Measurements from ENCODE around the gene RNF149. TPM values are rescaled to one million over a fixed set of nuclear protein-coding genes. Genes with fewer than 3 reads are reported as not detected.

Gene RNF149
- total and polyA plus RNA-seq, 9 donors: 20.3 to 62.5 (median 45.3) TPM

DNA sequence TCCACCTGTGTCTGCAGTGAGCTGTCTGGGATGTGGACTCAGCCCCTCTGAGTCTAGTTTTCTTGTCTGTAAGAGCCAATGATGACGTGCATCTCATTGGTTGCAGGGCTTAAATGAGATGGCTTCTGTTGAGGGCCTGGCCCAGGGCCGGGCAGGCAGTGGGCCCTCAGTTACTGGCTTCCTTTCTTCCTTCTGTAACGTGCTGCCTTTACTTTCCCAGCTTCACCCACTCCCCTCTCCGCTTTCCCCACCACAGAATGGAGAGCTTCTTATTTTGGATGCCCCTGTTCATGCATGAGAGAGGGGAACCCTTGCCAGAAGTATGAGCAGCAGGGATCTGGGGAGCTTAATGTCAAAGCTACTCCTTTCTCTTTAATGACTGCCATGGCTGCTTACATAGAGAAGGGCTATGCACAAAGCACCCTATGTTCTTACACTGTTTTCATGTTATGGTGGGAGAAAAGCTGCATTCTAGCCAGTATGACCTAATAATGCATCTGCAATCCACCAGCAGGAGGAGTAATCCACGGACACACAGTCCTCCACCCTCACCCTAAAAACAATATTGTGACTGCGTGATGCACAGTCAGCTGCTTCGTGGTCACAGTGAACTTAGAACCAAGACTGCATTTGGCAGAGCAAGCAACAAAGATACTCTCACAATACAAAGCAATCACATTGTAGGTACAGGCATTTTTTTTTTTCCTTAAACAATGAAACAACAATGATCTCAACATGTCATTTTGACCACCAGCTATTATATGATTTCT lies 41.6 kb upstream of the RNF149 start:
- Histone ChIP-seq H3K4me3 (no peak overlapping the region), H3K4me1 (ENCODE audit: insufficient read depth) (no peaks in the 10 kb centered on the region), H3K27me3 (no peaks in the 10 kb centered on the region), H3K9me3 (no peaks in the 10 kb centered on the region), H3K27ac (no peak overlapping the region), H3K36me3 (no peaks in the 10 kb centered on the region)
- intact Hi-C loops (cut with DNase I): no loop called here
- no peak for DNase-seq
- TF ChIP-seq, protein P1, sequence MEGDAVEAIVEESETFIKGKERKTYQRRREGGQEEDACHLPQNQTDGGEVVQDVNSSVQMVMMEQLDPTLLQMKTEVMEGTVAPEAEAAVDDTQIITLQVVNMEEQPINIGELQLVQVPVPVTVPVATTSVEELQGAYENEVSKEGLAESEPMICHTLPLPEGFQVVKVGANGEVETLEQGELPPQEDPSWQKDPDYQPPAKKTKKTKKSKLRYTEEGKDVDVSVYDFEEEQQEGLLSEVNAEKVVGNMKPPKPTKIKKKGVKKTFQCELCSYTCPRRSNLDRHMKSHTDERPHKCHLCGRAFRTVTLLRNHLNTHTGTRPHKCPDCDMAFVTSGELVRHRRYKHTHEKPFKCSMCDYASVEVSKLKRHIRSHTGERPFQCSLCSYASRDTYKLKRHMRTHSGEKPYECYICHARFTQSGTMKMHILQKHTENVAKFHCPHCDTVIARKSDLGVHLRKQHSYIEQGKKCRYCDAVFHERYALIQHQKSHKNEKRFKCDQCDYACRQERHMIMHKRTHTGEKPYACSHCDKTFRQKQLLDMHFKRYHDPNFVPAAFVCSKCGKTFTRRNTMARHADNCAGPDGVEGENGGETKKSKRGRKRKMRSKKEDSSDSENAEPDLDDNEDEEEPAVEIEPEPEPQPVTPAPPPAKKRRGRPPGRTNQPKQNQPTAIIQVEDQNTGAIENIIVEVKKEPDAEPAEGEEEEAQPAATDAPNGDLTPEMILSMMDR (IDR thresholded peaks at IDR 0.05): no peak
- TF ChIP-seq POLR2A (IDR thresholded peaks at IDR 0.05) (no peak), EP300 (IDR thresholded peaks at IDR 0.05) (no peak)
- WGBS, 3 donors: 63 to 67% (median 64%) methylated on average over 7 of the region's 7 CpGs

DNA sequence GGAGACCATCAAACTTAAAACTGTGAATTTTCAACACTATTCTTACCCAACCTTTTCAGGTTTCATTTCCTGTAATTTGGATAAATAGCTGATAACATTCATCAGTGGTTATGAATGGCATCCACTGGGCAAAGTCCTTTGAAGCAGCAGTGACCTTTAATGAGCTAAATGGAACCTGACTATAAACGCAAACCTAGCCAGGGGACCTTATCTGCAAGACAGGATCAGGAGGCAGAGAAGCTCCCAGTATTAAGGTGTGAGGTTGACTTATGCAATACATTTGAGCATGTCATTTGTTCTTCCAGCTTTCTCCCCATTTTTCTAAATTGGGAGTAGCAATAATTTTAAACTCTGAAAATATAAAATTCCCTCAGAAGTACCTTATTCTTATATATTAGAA lies 40.4 kb upstream of the RNF149 start:
- H3K4me3 ChIP-seq: no peak overlapping the region
- H3K36me3 ChIP-seq: no peaks in the 10 kb centered on the region
- H3K4me1 ChIP-seq (ENCODE audit: insufficient read depth): no peaks in the 10 kb centered on the region
- no peak overlapping the region for H3K27ac ChIP-seq
- TF ChIP-seq POLR2A (IDR thresholded peaks at IDR 0.05) (no peak), EP300 (IDR thresholded peaks at IDR 0.05) (no peak)
- TF ChIP-seq, protein P1 (IDR thresholded peaks at IDR 0.05): no peak
- intact Hi-C loops (cut with DNase I): no loop called here
- H3K9me3 ChIP-seq: no peaks in the 10 kb centered on the region
- H3K27me3 ChIP-seq: no peaks in the 10 kb centered on the region
- DNase-seq: no peak
- WGBS, 3 donors: 73 to 95% (median 80%) methylated on average over 1 of the region's 1 CpG

DNA sequence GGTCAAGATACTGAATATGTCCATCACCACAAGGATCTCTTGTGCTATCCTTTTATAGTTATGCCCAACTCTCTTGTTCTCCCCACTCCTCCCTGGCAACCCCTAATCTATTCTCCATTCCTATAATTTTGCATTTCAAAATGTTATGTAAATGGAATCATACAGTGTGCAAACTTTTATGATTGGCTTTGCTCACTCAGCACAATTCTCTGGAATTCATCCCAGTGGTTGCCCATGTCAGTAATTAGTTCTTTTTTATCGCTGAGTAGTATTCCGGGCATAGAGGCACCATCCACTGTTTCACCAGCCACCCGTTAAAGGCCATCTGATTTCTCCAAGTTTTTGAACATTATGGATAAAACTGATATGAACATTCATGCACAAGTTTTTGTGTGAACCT lies 38.4 kb upstream of the RNF149 start:
- no peak overlapping the region for H3K4me3 ChIP-seq
- no peaks in the 10 kb centered on the region for H3K4me1 ChIP-seq (ENCODE audit: insufficient read depth)
- no peaks in the 10 kb centered on the region for H3K9me3 ChIP-seq
- no peak overlapping the region for H3K27ac ChIP-seq
- no peaks in the 10 kb centered on the region for H3K36me3 ChIP-seq
- intact Hi-C loops (cut with DNase I): no loop called here
- DNase-seq: no peak
- no peaks in the 10 kb centered on the region for H3K27me3 ChIP-seq
- WGBS, 3 donors: 98% methylated on average over 3 of the region's 3 CpGs
- TF ChIP-seq POLR2A (IDR thresholded peaks at IDR 0.05) (no peak), EP300 (IDR thresholded peaks at IDR 0.05) (no peak)
- TF ChIP-seq, protein P1 (IDR thresholded peaks at IDR 0.05): no peak

DNA sequence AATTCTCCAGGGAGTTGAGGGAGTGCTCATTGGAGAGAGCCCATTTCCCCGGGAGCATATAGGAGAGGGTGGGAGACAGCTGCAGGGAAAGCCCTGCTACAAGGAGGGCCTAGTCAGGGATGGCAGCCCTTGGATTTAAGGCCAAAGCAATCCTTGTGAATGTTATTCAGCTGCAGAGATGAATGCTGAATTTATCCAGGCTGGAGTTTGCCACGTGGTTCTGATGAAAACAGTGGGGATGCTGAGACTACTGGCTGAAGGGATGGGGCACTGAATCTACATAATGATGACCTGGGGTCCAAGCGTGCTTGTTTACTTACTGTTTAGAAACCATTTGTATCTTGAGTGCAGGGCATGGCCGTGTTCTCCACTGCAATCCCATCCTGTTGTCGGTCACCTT lies 35.6 kb upstream of the RNF149 start:
- no peaks in the 10 kb centered on the region for H3K9me3 ChIP-seq
- no peak overlapping the region for H3K27ac ChIP-seq
- intact Hi-C loops (cut with DNase I): no loop called here
- no peaks in the 10 kb centered on the region for H3K4me1 ChIP-seq (ENCODE audit: insufficient read depth)
- H3K4me3 ChIP-seq: no peak overlapping the region
- no peak for DNase-seq
- no peaks in the 10 kb centered on the region for H3K27me3 ChIP-seq
- H3K36me3 ChIP-seq: no peaks in the 10 kb centered on the region
- 57 to 68% (median 67%) methylated on average over 5 of the region's 5 CpGs for WGBS, 3 donors
- TF ChIP-seq POLR2A (IDR thresholded peaks at IDR 0.05) (no peak), EP300 (IDR thresholded peaks at IDR 0.05) (no peak)
- TF ChIP-seq, protein P1 (IDR thresholded peaks at IDR 0.05): no peak

All from ovary (tissue), 9 donors.